Upper lobe of left lung (tissue), 4 donors: Measurements from ENCODE around the gene FAM110D.

Experiments
- EP300 ChIP-seq, 4 donors: sonication (generic); formaldehyde crosslinking; IDR thresholded peaks; one replicate each; pipeline ENCODE4 v1.5.1; 2017; ENCODE audit warnings: antibody characterized with exemption in 4 of 4, control low read depth in 2 of 4
- POLR2A ChIP-seq, 4 donors: fragments of 450-650 bp; IDR thresholded peaks; one replicate each; pipeline ENCODE4 v1.5.1; 2016 to 2017; ENCODE audit warnings: antibody characterized with exemption in 4 of 4, mild to moderate bottlenecking in 2 of 4
- POLR2AphosphoS5 ChIP-seq, 2 donors: sonication (generic); formaldehyde crosslinking; IDR thresholded peaks; one replicate each; pipeline ENCODE4 v1.5.1; 2017; ENCODE audit warnings: antibody characterized with exemption in 2 of 2
- TF ChIP-seq, protein P1 (sequence below), 6 experiments: fragments of 450-650 bp in 4 of 6; fragments of 200-600 bp in 2 of 6; sonication (generic) in 2 of 6; IDR thresholded peaks; one replicate each; pipeline ENCODE4 v1.5.1; 2016 to 2019; ENCODE audit warnings: antibody characterized with exemption in 6 of 6

- TF ChIP-seq, protein P1, sequence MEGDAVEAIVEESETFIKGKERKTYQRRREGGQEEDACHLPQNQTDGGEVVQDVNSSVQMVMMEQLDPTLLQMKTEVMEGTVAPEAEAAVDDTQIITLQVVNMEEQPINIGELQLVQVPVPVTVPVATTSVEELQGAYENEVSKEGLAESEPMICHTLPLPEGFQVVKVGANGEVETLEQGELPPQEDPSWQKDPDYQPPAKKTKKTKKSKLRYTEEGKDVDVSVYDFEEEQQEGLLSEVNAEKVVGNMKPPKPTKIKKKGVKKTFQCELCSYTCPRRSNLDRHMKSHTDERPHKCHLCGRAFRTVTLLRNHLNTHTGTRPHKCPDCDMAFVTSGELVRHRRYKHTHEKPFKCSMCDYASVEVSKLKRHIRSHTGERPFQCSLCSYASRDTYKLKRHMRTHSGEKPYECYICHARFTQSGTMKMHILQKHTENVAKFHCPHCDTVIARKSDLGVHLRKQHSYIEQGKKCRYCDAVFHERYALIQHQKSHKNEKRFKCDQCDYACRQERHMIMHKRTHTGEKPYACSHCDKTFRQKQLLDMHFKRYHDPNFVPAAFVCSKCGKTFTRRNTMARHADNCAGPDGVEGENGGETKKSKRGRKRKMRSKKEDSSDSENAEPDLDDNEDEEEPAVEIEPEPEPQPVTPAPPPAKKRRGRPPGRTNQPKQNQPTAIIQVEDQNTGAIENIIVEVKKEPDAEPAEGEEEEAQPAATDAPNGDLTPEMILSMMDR (IDR thresholded peaks at IDR 0.05) = no peak
- peak in 1 of 4 donors; percentile 25 for TF ChIP-seq POLR2A (IDR thresholded peaks at IDR 0.05)
- TF ChIP-seq POLR2AphosphoS5 (IDR thresholded peaks at IDR 0.05) = peak in 1 of 2 donors; percentile 48
- TF ChIP-seq EP300 (IDR thresholded peaks at IDR 0.05) = peak in 1 of 4 donors; percentile 46
Measured at GRCh38 chr1:26126321-26127084, 32.4 kb upstream of the FAM110D start.
